ENCODE measurements around the gene ARHGEF12. TPM values are rescaled to one million over a fixed set of nuclear protein-coding genes. Genes with fewer than 3 reads are reported as not detected.

ARHGEF12 gene
- total RNA-seq, 1 donor from 2014 or later, result 62.7 TPM

DNA sequence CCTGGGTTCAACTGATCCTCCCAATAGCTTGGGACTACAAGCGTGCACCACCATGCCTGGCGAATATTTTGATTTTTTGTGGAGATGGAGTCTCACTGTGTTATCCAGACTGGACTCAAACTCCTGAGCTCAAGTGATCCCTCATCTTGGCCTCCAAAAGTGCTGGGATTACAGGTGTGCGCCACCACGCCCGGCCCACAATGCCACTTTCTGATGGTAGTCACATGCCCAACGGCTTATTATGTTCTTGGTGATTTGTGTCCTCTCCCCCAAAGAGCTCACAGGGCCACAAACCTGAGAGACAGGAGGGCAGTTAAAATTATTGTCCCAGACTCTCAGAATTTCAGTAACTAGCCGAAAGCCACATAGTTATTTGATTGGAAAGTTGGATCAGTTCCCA lies 185.0 kb downstream of the ARHGEF12 start:
- no peak for ATAC-seq

DNA sequence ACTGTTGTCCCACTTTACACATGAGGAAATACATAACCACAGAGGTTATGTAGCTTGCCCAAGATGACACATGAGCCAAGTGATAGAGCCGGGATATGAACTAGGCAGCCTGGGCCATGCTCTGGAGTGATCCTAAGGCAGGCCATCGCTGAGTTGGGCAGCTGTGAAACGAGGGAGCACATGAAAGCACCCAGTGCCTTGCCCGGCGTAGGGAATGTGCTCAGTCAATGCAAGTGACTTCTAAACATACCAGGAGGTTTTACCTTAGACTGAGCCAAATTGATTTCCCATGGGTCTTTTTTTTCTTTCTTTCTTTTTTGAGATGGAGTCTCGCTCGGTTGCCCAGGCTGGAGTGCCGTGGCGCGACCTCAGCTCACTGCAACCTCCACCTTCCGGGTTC lies 185.8 kb downstream of the ARHGEF12 start:
- no peak for ATAC-seq

DNA sequence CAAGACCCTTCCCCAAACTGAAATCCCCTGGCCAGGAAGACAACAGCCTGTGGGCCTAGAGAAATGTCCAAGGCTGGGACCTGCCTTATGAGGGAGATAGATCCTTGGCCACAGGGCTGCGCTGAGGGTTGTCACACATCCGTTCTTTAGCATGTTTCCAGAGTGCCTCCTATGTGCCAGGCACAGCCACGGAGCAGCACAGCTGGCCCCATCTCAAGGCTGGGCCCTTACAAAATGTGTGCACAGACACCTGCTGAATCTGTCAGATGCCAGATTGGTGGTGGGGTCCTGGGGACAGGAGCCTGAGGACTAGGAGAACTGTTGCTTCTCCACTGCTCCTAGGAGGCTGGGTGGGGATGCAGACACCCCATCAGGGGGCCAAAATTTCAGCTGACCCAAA lies 186.5 kb downstream of the ARHGEF12 start:
- no peak for ATAC-seq

DNA sequence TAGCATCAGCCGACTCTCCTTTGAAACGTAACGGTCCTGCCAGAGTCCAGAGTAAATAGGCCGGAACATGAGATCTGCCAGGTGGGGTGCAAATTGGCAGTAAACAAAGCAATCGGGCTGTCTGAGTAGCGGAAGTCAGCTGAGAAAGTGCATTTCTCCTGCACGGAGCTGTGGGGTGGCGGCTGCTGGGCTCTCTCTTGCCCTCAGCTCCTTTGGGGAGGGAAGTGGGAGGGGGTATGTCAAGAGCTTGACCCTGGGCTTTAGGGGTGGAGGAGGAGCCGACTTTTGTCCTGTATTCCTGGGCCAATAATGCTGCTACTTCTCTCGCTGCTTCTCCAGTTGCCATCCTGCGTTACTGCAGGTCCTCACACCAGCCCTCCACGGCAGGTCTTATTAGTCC lies 187.0 kb downstream of the ARHGEF12 start:
- ATAC-seq, result no peak

DNA sequence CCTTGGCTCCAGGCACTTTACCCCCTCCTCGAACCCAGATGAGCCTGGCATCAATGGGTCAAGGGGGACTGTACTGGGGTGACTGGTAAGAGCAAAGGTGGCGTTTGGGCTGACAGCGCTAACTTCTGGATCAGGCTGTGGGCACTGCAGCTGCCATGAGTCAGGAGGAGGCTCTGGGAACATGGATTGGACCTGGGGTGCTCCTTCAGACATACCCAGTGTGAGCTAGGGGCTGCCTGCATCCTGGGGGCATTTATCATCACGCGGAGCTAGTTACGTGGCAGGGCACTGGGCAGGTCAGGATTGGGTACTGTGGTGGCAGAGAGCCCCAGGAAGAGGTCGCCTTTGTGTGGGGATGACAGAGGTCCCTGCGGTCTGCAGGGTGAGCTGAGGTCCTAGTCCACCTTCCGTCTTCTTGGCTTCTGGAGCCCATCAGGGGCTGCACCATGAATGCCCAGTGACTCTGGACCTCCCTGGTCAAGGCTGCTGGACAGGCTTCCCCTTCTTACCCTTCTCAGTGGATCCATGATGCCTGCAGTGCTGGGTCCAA lies 188.4 kb downstream of the ARHGEF12 start:
- ATAC-seq, result no peak

DNA sequence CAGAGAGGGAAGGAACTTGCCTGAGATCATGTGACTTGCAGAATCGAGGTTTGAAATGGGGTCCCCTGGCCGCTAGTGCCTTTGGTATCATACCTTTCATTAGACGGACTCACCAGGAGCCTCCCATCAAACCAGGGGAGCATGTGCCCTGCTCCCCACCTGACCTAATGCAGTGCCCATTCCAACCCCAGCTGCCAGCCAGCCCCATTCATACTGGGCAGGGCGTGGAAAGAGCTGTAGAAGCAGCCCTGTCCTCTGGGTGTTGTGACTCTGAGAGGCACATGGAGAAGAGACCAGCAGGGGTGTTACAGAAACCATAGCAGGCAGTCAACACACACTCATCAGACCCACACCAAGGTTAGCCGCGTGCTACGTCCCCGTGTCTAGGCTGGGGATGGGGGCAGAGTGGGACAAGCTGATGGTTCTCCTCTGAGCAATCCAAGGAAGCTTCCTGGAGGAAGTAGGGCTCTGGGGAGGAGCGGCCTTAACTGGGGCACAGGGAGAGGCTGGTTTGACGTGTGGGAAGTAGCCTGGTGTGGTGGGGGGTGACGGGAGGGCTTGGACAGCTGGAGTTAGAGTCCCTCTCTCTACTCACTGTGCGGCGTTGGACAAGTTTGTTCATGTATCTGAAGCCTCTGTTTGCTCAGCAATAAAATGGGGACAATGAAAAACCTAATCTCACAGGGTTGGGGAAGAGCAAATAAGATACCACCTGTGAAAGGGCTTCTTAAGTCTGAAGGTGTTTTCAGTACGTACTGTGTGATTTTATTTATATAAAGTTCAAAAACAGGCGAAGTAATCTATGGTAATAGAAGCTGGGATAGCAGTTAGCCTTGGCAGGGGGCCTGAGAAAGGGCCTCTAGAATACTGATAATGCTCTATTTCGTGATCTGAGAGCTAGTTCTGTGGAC lies 189.3 kb downstream of the ARHGEF12 start:
- no peak for ATAC-seq

DNA sequence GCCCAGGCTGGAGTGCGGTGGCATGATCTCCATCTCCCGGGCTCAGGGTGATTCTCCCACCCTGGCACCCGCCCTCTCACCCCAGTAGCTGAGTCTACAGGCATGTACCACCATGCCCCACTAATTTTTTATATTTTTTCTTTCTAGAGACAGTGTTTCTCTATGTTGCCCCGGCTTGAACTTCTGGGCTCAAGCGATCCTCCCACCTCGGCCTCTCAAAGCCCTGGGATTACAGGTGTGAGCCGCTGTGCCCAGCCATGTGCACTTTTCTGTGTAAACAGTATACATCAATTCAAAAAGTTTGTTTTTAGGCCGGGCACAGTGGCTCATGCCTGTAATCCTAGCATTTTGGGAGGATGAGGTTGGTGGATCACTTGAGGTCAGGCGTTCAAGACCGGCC lies 190.0 kb downstream of the ARHGEF12 start:
- ATAC-seq, result no peak

DNA sequence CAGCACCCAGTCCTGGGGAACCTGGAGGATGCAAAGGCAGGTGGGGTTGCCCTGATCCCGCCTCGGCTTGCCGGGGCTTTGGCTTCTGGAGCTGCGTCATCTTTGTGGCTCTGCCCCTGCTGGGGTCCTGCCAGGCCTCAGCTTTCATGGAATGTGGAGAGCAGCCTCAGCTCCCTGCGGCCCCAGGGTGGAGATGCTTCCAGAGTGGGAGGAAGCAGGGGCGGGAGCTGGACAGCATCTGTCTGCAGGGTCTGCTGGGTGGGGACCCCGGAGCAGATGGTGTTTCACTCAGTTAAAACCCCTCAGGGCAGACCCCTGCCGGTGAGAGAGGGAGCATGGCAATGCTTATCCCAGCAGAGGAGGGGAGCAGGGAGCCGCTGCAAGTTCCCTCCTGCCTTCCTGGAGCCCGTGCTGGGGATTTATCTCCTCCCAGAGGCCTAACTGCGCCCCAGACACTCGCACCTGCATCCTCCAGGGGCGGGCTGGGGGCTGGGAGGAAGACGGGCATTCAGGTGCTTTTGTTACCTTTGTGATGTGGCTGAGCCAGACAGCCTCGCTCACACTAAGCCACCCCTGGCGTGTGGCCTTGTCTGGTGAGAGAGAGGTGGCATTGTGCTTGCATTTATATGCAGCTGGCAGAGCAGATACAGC lies 191.0 kb downstream of the ARHGEF12 start:
- ATAC-seq, result peak; percentile 8

DNA sequence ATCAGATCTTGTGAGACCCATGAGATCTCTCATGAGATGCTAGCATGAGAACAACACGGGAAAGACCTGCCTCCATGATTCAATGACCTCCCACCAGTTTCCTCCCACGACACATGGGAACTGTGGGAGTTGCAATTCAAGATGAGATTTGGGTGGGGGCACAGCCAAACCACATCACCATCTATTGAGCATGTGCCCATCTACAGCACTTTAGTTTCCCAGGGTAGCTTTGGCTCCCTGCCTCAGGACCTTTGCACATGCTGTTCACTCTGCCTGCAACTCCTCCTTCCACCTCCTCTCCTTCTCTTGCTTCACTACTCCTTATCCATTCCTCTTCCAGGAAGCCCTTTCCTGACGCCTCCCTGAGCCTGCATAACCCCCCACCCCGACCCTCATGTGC lies 192.5 kb downstream of the ARHGEF12 start:
- no peak for ATAC-seq

DNA sequence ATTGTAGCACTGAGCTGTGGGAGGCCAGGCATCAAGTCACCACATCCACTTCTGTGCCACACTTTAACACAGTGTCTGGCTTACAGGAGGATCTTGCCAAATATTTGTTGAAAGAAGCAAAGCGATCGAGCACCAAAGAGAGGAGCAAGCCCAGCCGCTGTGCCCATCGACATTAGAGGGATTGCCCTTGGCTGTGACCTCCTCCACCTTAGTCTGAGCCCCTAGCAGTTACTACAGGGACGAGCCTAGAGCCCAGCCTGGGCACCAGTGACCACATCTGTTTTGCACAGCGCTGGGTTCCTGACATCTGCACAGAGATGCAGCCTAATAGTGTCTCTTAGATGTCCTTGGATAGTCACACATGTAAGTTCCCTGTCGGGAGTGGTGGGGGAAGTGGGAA lies 193.0 kb downstream of the ARHGEF12 start:
- ATAC-seq, result no peak

DNA sequence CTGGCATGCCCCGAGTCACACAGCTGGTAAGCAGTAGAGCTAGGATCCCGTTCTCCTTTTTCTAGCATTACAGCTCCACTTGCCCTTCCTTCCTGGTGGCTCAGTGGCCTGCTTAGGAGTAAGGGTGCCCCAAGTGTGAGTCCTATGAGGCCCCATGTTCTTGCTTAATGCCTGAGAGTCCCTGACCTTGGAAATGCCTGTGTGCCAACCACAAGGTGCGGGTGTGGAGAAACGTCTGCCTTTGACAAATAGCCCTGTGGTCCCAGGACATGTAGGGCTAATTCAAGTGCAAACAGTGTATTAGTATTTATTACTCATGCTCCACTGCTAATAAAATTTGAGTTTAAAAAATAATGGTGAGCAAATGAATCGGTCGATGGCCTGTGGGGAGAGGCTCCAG lies 193.7 kb downstream of the ARHGEF12 start:
- ATAC-seq, result no peak

DNA sequence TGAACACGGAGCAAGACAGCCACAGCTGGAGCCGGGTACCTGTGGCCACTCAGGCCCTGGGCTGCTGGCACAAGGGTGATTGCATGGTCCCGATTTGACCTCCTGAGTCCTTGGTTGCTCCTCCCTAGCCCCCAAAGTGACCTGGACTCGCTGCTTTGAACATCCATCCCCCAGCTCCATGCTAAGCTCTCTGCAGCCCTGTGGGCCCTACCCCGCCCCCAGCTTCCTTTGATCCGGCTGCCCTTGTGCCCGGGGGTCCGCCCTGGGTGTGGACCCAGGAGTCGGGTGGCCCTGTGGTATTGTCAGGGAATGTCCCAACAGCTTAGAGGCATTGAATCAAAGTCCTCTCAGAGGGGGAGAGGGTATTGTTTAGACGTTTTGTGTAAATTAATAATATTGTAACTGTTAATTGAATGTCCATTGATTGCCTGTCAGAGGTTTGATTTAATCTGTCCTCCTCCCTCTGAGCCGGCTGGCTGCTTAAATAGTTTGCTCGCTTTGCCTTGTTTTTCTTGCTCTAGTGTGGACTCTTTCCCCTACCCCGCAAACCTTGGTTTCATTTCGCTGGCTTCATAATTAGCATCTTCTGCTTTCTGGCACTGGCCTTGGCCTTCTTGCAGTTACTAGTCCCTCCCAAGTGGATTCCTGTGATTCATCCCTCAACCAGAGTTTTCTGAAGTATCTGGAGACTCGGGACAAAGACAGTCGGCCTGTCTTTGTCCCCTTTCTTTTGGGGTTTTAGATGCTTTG lies 196.0 kb downstream of the ARHGEF12 start:
- no peak for ATAC-seq

DNA sequence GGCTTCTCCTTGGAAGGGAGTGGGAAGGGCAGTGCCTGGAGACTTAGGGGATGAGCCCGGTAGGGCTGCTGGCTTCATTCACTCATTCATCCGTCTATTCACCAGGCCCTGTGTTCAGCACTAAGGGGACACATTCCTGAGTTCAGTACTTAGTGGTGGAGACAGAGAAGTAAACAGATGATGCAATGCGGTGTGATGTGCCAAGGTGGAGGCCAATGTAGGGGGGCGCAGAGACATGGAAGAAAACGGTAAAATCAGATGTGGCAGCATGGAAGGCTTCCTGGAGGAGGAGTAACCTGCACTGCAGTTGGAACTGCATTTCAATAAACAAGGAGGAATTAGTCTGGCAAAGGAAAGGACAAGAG lies 196.6 kb downstream of the ARHGEF12 start:
- no peak for ATAC-seq

DNA sequence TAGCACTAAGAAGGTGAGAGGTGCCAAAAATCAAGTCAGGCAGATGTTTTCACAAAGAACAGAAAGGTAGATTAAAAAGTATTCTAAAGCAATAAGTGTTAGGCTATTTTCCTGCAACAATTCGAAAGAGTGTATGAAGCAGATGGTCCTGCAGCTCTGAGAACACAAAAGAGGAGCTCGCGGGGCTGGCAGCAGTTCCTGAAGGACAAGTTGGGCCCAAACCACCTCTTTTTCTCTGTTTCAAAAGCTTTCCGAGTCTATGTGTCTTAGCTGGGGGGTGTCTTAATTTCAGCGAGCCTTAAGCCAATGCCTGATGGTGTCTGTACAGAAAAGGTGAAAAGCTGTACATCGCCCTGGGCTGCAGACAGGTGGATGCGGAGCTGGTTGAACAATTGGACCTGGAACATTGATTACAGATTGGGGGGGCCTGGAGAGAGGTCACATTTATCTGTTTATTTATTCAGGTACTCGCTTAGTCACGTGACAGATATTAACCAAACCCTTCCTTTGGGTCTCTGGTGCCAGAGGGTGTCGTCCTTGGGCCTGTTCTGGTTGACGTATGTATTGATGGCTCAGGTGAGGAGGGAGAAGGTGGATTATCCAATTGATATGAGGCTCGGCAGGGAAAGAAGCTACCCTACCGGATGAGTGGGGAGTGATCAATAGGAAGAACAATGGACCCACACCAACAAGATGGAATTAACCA lies 200.0 kb downstream of the ARHGEF12 start:
- no peak for ATAC-seq

DNA sequence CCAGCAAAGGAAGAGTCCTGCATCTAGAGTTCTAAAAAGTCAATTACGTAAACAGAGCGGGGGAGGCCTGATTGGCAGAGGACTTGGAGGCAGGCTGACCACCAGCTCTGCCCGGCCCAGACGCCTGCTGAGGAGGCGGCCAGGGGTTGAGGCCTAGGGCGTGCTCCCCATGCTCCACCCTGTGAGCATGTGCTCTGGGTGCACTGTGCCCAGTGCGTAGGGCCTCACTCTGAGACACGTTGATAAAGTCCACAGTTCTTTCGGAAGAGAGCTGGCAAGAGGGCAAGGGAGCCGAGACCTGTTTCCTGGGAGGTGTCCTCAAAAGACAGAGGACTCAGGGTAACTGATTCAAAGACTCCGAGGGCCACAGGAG lies 200.6 kb downstream of the ARHGEF12 start:
- no peak for ATAC-seq

DNA sequence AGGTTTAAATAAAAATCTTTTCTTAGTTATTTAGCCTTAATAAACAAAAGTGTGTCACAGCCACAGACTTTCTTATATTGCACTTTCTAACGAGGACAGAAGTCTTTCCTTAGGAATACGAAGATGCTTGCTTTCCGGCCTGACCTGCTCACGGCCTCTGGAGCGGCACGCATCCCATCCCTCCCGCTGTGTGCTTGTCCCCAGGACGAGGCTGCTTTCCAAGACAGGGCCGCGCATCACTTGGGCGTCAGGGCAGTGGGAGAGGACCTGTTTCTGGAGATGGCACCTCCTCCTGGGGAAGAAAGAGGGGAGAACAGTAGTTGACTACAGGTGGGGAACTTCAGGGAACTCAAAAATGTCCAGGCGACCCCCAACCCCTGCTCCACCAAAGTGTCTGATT lies 201.8 kb downstream of the ARHGEF12 start:
- no peak for ATAC-seq

DNA sequence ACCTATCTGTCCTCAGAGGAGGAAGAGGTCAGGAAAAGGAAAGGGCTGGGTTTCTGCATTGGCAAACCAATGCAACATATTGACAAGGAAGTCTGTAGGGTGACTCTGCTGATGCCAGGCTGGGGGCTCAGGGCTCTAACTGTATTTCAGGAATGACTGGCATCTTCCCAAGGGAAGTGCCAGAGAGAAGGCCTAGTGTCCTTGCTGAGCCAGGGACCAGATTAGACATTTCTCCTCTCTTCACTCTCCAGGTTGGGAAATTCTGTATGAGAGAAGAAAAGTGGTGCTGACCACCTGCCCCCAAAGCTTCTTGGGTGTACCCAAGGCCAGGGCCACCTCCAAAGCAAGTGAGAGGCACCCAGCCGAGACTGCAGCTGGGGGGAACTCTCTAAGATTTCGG lies 202.5 kb downstream of the ARHGEF12 start:
- no peak for ATAC-seq

Other genes with a start within 250 kb of the ARHGEF12 start
- 1,294 TPM for gene TRIM29, start 198.3 kb upstream of the ARHGEF12 start, total RNA-seq
- gene OAF, start 125.4 kb upstream of the ARHGEF12 start, total RNA-seq, result 9.0 TPM
- 3.2 TPM for gene POU2F3, start 96.3 kb upstream of the ARHGEF12 start, total RNA-seq
- 0.48 TPM for gene TLCD5, start 11.1 kb upstream of the ARHGEF12 start, total RNA-seq
- gene GRIK4, start 175.3 kb downstream of the ARHGEF12 start, total RNA-seq, result 0.08 TPM

Data from esophagus mucosa (tissue), 1 donor.